HuH-7.5 (cell line): ENCODE data around the gene GNPTAB.

Experiments used
- DNase-seq: peaks from one replicate; pipeline ENCODE4 v3.0.0; 2011; ENCODE audit warnings: low spot score

Gene GNPTAB

GRCh38 chr12:101804409-101804808, 26.4 kb downstream of the GNPTAB start:
- no peak for DNase-seq

- DNase-seq, result no peak
Observed at GRCh38 chr12:101803978-101804377, 26.8 kb downstream of the GNPTAB start.

- DNase-seq, result no peak
Observed at GRCh38 chr12:101802486-101802885, 28.3 kb downstream of the GNPTAB start.

- DNase-seq, result no peak
Observed at GRCh38 chr12:101799774-101800173, 31.0 kb downstream of the GNPTAB start.

GRCh38 chr12:101795786-101796185, 35.0 kb downstream of the GNPTAB start:
- DNase-seq, result no peak

GRCh38 chr12:101795013-101795412, 35.7 kb downstream of the GNPTAB start:
- no peak for DNase-seq

GRCh38 chr12:101794574-101794973, 36.2 kb downstream of the GNPTAB start:
- DNase-seq, result no peak

- DNase-seq, result no peak
Observed at GRCh38 chr12:101793401-101793800, 37.4 kb downstream of the GNPTAB start.

- no peak for DNase-seq
Observed at GRCh38 chr12:101792046-101792931, 38.5 kb downstream of the GNPTAB start.

GRCh38 chr12:101789171-101789570, 41.6 kb downstream of the GNPTAB start:
- DNase-seq, result no peak

GRCh38 chr12:101785671-101786070, 45.1 kb downstream of the GNPTAB start:
- no peak for DNase-seq

GRCh38 chr12:101784376-101784775, 46.4 kb downstream of the GNPTAB start:
- no peak for DNase-seq

GRCh38 chr12:101783838-101784237, 46.9 kb downstream of the GNPTAB start:
- DNase-seq, result no peak

- no peak for DNase-seq
Observed at GRCh38 chr12:101783150-101783549, 47.6 kb downstream of the GNPTAB start.

GRCh38 chr12:101782273-101782731, 48.5 kb downstream of the GNPTAB start:
- no peak for DNase-seq

GRCh38 chr12:101781834-101782233, 48.9 kb downstream of the GNPTAB start:
- no peak for DNase-seq

- no peak for DNase-seq
Observed at GRCh38 chr12:101780599-101780998, 50.2 kb downstream of the GNPTAB start.

- DNase-seq, result no peak
Observed at GRCh38 chr12:101779626-101780025, 51.1 kb downstream of the GNPTAB start.

GRCh38 chr12:101779200-101779599, 51.6 kb downstream of the GNPTAB start:
- no peak for DNase-seq

GRCh38 chr12:101777978-101778377, 52.8 kb downstream of the GNPTAB start:
- DNase-seq, result no peak

- DNase-seq, result no peak
Observed at GRCh38 chr12:101777485-101777884, 53.3 kb downstream of the GNPTAB start.

GRCh38 chr12:101775816-101776215, 54.9 kb downstream of the GNPTAB start:
- no peak for DNase-seq

GRCh38 chr12:101773650-101774162, 57.1 kb downstream of the GNPTAB start:
- DNase-seq, result peak; percentile 42
